Cardiac fibroblast (primary cell): ENCODE results near the gene TDRD9.
"Not testable (repeated sequence)": the region's sequence is repeated elsewhere in the genome, so short reads cannot be mapped to it uniquely, and the experiment has no call there.

ENCODE experiments used
- DNase-seq, 2 donors: peaks; one replicate each; pipeline versions ENCODE4 v3.0.0 to v3.0.0-alpha.2; 2010; ENCODE audit warnings: low read depth in 2 of 2
- H3K4me3 ChIP-seq, 2 donors: replicated peaks in 1 of 2; 1 replicate in 1 of 2; 2 replicates in 1 of 2; pipeline ENCODE4 v1.5.1; 2011; ENCODE audit warnings: low read depth in 2 of 2, low read length in 2 of 2, mild to moderate bottlenecking in 2 of 2, moderate library complexity in 1 of 2
- TF ChIP-seq, protein P1 (sequence below): IDR thresholded peaks from one replicate; pipeline ENCODE4 v1.5.1; 2011; ENCODE audit warnings: low read depth, mild to moderate bottlenecking, low read length, inconsistent platforms

Gene TDRD9

DNA sequence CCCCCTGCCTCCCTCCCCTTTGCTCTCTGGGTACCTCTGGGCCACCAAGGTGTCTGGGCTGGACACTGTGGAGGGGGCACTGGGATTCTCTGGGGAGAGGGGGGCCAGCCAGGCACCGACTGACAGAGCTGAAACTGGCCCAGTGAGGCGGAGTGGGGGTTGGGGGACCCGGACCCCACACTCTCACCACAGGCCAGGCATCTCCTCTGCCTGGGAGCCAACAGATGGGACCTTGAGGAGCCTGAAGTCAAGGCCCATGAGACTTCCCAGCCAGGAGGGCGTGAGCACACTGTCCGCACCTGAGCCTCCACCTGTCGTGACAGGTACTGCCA, 41.1 kb upstream of the TDRD9 start:
- no peak for DNase-seq
- TF ChIP-seq, protein P1, sequence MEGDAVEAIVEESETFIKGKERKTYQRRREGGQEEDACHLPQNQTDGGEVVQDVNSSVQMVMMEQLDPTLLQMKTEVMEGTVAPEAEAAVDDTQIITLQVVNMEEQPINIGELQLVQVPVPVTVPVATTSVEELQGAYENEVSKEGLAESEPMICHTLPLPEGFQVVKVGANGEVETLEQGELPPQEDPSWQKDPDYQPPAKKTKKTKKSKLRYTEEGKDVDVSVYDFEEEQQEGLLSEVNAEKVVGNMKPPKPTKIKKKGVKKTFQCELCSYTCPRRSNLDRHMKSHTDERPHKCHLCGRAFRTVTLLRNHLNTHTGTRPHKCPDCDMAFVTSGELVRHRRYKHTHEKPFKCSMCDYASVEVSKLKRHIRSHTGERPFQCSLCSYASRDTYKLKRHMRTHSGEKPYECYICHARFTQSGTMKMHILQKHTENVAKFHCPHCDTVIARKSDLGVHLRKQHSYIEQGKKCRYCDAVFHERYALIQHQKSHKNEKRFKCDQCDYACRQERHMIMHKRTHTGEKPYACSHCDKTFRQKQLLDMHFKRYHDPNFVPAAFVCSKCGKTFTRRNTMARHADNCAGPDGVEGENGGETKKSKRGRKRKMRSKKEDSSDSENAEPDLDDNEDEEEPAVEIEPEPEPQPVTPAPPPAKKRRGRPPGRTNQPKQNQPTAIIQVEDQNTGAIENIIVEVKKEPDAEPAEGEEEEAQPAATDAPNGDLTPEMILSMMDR = no peak
- H3K4me3 ChIP-seq = no peak overlapping the region

DNA sequence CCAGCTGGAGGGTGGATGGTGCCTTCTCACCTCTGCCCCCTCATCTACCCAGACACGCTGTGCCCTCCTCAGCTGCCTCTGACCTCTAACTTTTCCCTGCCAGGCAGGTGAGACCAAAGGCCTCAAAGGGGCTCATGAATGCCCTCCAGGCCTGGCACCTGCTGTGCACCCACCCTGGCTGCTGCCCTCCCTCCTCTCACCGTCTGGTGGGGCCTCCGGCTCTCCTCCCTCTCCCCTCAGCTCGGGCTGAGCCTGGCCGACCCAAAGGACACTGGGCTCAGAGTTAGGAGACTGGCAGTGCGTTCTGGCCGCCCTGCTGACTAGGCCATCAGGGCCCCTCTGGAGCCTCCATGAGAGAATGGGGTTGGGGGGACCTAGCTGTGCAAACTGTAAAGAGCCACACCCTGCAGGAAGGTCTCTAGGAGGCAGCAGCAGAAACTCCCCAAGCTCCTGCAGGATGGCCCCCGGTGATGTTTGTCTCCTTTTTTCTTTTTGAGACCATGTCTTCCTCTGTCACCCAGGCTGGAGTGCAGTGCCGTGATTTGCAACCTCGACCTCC, 40.6 kb upstream of the TDRD9 start:
- DNase-seq = no peak
- TF ChIP-seq, protein P1 = no peak

DNA sequence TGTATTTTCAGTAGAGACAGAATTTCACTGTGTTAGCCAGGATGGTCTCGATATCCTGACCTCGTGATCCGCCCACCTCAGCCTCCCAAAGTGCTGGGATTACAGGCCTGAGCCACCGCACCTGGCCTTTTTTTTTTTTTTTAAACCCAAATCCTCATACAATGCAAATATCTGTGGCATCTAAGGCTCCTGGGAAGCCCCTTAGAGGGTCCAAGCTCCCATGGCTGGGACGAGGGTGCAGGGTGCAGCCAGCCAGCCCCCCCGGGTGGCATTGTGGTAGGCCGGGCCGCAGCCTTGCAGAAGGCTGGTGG, 39.3 kb upstream of the TDRD9 start:
- not testable (repeated sequence) for DNase-seq, H3K4me3 ChIP-seq

More for the DNA sequence above, 40.6 kb upstream of the TDRD9 start:
- H3K4me3 ChIP-seq = no peak overlapping the region

DNA sequence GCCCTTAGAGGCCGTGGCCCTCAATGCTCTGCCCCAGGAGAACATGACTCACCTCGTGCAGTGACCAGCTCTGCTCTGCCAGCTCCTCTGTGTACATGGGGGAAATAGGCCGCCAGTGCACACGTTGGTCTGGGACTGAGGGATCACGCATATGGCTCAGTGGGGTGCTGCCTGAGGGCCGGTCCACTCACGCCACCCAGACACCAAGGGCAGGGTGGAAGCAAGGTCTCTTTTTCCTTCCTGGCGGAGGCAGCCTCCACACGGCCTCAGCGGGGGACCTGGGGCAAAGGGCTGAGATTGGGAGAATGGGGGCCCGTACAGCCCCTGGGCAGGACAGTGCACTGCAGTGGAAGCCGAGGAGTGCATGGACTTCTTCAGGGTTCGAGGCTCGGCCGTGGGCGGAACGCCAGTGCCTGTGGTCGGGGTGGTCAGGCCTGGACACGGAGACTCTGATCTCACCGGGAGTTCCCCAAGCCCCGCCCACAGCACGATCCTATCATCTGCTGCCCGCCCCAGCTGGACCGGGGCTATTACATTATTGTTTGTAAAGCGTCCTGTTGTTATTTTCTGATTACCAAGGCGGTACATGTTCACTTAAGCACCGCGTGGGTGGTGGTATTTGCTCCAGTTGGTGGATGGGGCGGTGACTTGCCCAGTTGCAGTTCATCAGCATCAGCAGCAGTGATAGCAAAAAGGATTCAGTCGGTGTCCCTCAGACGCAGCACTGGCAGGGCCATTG, 38.8 kb upstream of the TDRD9 start:
- no peak overlapping the region for H3K4me3 ChIP-seq
- DNase-seq = peak; percentile 27 to 37
- TF ChIP-seq, protein P1 = no peak

DNA sequence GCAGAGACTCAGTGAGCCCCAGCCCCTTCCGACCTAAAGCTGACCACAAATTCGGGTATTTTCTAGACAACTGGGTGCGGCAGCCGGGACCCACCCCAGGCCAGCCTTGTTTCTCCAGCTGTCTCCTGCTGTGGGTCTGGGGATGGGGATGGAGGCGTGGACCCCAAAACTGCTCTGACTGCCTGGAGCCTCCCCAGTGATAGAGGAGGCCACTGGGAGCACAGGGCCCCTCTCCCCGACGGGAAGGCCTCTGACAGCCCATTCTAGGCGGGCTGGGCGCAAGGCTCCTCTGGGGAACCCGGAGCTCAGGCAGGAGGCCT, 38.2 kb upstream of the TDRD9 start:
- H3K4me3 ChIP-seq = no peak overlapping the region
- TF ChIP-seq, protein P1 = no peak
- DNase-seq = no peak

DNA sequence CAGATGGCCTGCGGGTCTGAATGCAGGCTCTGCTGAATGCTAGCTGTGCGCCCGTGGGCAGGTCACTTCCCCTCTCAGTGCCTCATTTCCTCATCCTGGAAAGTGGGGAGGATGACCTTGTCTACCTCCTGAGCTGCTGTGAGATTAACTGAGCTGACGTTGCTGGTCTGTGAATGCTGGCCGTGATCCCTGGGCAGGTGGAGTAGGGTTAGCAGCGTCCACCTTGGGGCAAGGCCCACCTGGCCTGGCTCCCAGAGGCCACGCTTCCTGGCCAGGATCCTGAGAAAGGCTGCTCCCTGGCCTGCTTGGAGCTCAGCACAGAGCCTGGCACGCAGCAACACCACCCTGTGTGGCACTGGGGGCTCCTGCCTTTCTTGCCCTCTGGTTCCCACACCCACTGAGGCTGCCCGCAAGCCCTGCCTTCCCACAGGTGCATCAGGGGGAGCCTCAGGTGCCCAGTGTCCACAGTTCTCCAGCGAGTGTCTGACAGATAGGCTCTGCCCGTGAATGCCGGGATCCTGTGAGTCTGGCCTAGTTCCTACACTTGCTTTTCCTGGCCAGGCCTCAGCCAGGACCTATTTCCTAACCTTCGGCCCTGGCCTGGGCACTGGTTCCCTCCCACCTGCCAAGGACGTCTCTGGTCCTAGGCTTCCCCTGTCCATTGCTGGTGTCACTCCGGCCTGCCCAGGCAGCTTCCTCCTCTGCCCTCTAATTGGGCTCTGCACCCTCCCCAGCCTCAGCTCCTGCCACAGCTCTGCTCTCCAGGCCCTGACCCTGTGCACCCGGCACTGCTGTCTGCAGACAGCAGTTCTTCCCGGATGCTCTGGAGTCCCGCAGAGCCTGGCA, 37.2 kb upstream of the TDRD9 start:
- DNase-seq = no peak
- TF ChIP-seq, protein P1 = no peak
- H3K4me3 ChIP-seq = no peak overlapping the region

DNA sequence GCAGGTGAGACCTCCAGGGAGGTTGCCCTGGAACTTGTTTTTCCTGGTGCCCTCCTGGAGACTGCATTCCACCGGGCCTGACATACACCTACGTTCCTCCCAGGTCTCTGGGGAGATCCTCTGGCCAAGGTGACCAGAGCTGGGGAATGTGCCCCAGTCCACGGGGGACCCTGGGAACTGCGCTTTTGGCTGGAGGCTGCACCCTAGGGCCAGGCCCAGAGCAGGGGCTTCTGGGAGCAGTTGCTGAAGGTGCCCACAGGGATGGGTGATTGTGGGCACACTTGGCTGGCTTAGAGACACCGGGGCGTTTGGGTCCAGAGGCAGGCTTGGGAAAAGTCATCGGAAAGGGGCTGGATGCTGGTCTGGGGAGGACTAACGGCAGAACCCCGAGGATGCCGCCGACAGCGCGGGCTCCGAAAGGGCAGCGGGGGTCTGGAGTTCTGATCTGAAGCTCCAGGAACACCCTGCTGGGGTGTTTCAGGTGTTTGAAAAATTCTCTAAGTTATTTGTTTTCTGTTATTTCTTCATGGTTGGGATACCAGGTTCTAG, 36.5 kb upstream of the TDRD9 start:
- DNase-seq = no peak
- TF ChIP-seq, protein P1 = no peak
- no peak overlapping the region for H3K4me3 ChIP-seq
